GM18909 (cell line): Measurements from ENCODE around the gene MTF1.
"Not testable (repeated sequence)": the region's sequence is repeated elsewhere in the genome, so short reads cannot be mapped to it uniquely, and the experiment has no call there.

Source experiments
- ATAC-seq: cut with Tn5 transposase; IDR thresholded peaks from one replicate; pipeline ENCODE4 v1.9.1; 2021; ENCODE audit warnings: mild to moderate bottlenecking; ENCODE audit not compliant: unreplicated experiment, poor library complexity

The MTF1 gene

GRCh38 chr1:37859507-37860345 lies at the start of gene MTF1:
Gene MTF1, minus strand, starts transcription at chr1:37859592. Its CDS starts 1,934 bp downstream, at chr1:37857658.
- ATAC-seq = peak; percentile 90

- not testable (repeated sequence) for ATAC-seq
These were observed 49.1 kb upstream of the MTF1 start for GRCh38 chr1:37908531-37908930.

- not testable (repeated sequence) for ATAC-seq
These were observed 48.2 kb upstream of the MTF1 start for GRCh38 chr1:37907416-37908125.

- not testable (repeated sequence) for ATAC-seq
These were observed 47.2 kb upstream of the MTF1 start for GRCh38 chr1:37906591-37906990.

GRCh38 chr1:37905727-37906126 lies 46.3 kb upstream of the MTF1 start:
- no peak for ATAC-seq

- ATAC-seq = not testable (repeated sequence)
These were observed 44.5 kb upstream of the MTF1 start for GRCh38 chr1:37903921-37904320.

- no peak for ATAC-seq
These were observed 43.6 kb upstream of the MTF1 start for GRCh38 chr1:37902983-37903382.

GRCh38 chr1:37901893-37902225 lies 42.5 kb upstream of the MTF1 start:
- peak; percentile 21 for ATAC-seq

GRCh38 chr1:37901191-37901892 lies 42.0 kb upstream of the MTF1 start:
- peak; percentile 70 for ATAC-seq

- ATAC-seq = not testable (repeated sequence)
These were observed 38.2 kb upstream of the MTF1 start for GRCh38 chr1:37897563-37897962.

GRCh38 chr1:37893673-37894072 lies 34.3 kb upstream of the MTF1 start:
- no peak for ATAC-seq

GRCh38 chr1:37892151-37893047 lies 33.0 kb upstream of the MTF1 start:
- ATAC-seq = no peak

- ATAC-seq = no peak
These were observed 31.1 kb upstream of the MTF1 start for GRCh38 chr1:37890378-37891014.

GRCh38 chr1:37888022-37888700 lies 28.8 kb upstream of the MTF1 start:
- ATAC-seq = no peak

- no peak for ATAC-seq
These were observed 24.8 kb upstream of the MTF1 start for GRCh38 chr1:37884145-37884544.

GRCh38 chr1:37883671-37884070 lies 24.3 kb upstream of the MTF1 start:
- no peak for ATAC-seq

- no peak for ATAC-seq
These were observed 20.5 kb upstream of the MTF1 start for GRCh38 chr1:37879865-37880264.

GRCh38 chr1:37878071-37878470 lies 18.7 kb upstream of the MTF1 start:
- ATAC-seq = no peak

- ATAC-seq = no peak
These were observed 16.4 kb upstream of the MTF1 start for GRCh38 chr1:37875833-37876232.
